Activated gamma-delta T cell treated with anti-CD3 and anti-CD28 coated beads, Interleukin-2, amount 50 U/mL, for 16 hours (primary cell): ENCODE data around the gene TYW1.
"Not testable (repeated sequence)": the region's sequence is repeated elsewhere in the genome, so short reads cannot be mapped to it uniquely, and the experiment has no call there.

Experiments
- DNase-seq: peaks from one replicate; pipeline ENCODE4 v3.0.0-alpha.2; 2020; ENCODE audit warnings: low read depth

TYW1 gene

GRCh38 chr7:67248364-67248763, 251.7 kb downstream of the TYW1 start:
- DNase-seq: not testable (repeated sequence)

- DNase-seq: no peak
These were observed 255.4 kb downstream of the TYW1 start for GRCh38 chr7:67251986-67252558.

GRCh38 chr7:67255076-67255475, 258.4 kb downstream of the TYW1 start:
- DNase-seq: not testable (repeated sequence)

GRCh38 chr7:67257779-67258178, 261.1 kb downstream of the TYW1 start:
- DNase-seq: not testable (repeated sequence)

- DNase-seq: not testable (repeated sequence)
These were observed 262.7 kb downstream of the TYW1 start for GRCh38 chr7:67259363-67259762.

GRCh38 chr7:67260166-67260586, 263.5 kb downstream of the TYW1 start:
- DNase-seq: not testable (repeated sequence)

- DNase-seq: not testable (repeated sequence)
These were observed 267.4 kb downstream of the TYW1 start for GRCh38 chr7:67264000-67264399.

GRCh38 chr7:67266070-67266469, 269.4 kb downstream of the TYW1 start:
- not testable (repeated sequence) for DNase-seq

- no peak for DNase-seq
These were observed 271.3 kb downstream of the TYW1 start for GRCh38 chr7:67267914-67268313.

GRCh38 chr7:67269916-67270315, 273.3 kb downstream of the TYW1 start:
- DNase-seq: not testable (repeated sequence)
